IPS DF 6.9 (cell line): ENCODE data around the gene PHLDB1.
A peak's percentile ranks its signal among the peaks of the same experiment; 100 is the strongest.
"Not testable (repeated sequence)": the region's sequence is repeated elsewhere in the genome, so short reads cannot be mapped to it uniquely, and the experiment has no call there.

ENCODE experiments used
- DNase-seq: peaks from one replicate; pipeline ENCODE4 v3.0.0-alpha.2; 2013; ENCODE audit warnings: low read depth, low spot score
- H3K27ac ChIP-seq: one replicate; pipeline ENCODE4 v1.5.1; 2013; ENCODE audit warnings: low read length, control low read depth
- H3K27me3 ChIP-seq: 2 replicates; pipeline ENCODE4 v1.6.1; 2013; ENCODE audit warnings: mild to moderate bottlenecking, low read length; ENCODE audit not compliant: control insufficient read depth, insufficient read depth
- H3K36me3 ChIP-seq: 2 replicates; pipeline ENCODE4 v1.6.1; 2013; ENCODE audit warnings: low read length; ENCODE audit not compliant: control insufficient read depth, insufficient read depth
- H3K4me1 ChIP-seq: 2 replicates; pipeline ENCODE4 v1.6.1; 2013; ENCODE audit warnings: low read length; ENCODE audit not compliant: control insufficient read depth, insufficient read depth
- H3K4me3 ChIP-seq: 2 replicates; pipeline ENCODE4 v1.5.1; 2013; ENCODE audit warnings: mild to moderate bottlenecking, low read length
- H3K9me3 ChIP-seq: 2 replicates; pipeline ENCODE4 v1.6.1; 2013; ENCODE audit warnings: low read length, inconsistent platforms; ENCODE audit not compliant: control insufficient read depth, insufficient read depth
- WGBS: extraction: QIAGEN DNeasy Blood & Tissue Kit; methylation state at CpG from one replicate; pipeline ENCODE4 v1.1.7; 2013; ENCODE audit warnings: mixed read lengths, missing lambda C conversion rate; ENCODE audit not compliant: insufficient read length, insufficient coverage; 5-methylcytosine and 5-hydroxymethylcytosine counted together

The PHLDB1 gene

DNA sequence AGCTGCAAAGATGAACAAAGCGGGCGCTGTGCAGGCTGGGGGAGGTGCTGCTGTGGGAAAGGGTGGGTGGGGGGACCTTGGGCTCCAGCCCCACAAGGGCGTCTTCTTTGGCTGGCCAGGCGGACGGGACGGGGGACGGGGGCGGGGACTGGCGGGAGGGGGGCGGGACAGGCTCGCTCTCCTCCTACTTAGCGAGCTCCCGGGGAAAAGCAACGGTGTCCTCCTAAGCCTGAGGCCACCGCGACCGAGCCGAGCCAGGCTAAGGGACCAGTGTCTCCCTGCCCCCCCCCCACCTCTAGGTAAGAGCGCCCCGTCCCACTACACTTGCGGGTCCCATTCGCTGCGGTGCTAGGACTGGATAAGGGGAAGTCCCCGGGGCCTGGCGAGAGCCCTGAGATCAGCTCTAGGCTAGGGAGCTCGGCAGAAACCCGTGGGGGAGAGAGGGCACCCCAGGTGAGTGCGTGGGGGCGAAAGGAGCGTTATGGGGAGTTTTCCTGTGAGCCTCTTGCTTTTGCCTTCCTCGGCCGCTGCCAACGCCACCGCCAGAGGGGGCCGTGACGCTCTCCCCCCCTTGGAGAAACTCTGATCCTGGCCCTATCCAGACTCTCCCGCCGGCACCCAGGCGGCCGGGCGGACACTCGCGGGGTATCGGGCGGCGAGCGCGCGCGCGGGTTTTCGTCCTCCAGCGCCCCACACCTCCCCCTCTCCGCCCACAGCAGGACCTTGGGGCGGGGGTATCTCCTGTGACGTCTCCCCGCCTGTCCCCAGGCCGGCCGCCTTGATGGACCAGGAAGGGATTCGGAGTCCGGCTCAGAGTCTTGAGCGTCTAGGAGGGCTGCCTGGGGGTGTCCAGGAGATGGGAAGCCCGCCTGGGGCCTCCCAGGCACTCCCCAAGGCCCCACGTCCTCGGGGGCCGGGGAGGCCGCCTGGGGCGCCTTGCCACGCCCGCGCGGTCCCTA is at the start of gene PHLDB1:
TSS of gene PHLDB1 (plus strand) at position 215 of the 959 bp plus-strand sequence. CDS start 6,222 bp downstream, outside the sequence.
- H3K27me3 ChIP-seq = peaks cover 56% of the 10 kb centered on the region
- peak within 1 kb of the TSS; percentile 24; the same call in 1 of the 2 replicates for H3K4me3 ChIP-seq
- no peak within 1 kb of the TSS for H3K27ac ChIP-seq

DNA sequence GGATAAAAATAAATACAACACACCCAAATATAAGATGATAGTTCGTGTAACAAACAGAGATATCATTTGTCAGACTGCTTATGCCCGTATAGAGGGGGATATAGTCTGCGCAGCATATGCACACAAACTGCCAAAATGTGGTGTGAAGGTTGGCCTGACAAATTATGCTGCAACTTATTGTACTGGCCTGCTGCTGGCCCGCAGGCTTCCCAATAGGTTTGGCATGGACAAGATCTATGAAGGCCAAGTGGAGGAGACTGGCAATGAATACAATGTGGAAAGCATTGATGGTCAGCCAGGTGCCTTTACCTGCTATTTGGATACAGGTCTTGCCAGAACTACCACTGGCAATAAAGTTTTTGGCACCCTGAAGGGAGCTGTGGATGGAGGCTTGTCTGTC is 46.6 kb upstream of the PHLDB1 start:
- no peak for DNase-seq
- Histone ChIP-seq H3K27me3 (no peaks in the 10 kb centered on the region), H3K9me3 (no peaks in the 10 kb centered on the region), H3K36me3 (no peaks in the 10 kb centered on the region), H3K4me3 (no peak overlapping the region), H3K27ac (no peak overlapping the region), H3K4me1 (no peaks in the 10 kb centered on the region)
- no CpG with 5 or more reads among the region's 4 CpGs for WGBS

More for the DNA sequence above, at the start of gene PHLDB1:
- no peaks in the 10 kb centered on the region for H3K9me3 ChIP-seq
- no peaks in the 10 kb centered on the region for H3K36me3 ChIP-seq
- H3K4me1 ChIP-seq = peaks cover 12% of the 10 kb centered on the region
- DNase-seq = no peak
- no CpG with 5 or more reads among the region's 72 CpGs for WGBS

DNA sequence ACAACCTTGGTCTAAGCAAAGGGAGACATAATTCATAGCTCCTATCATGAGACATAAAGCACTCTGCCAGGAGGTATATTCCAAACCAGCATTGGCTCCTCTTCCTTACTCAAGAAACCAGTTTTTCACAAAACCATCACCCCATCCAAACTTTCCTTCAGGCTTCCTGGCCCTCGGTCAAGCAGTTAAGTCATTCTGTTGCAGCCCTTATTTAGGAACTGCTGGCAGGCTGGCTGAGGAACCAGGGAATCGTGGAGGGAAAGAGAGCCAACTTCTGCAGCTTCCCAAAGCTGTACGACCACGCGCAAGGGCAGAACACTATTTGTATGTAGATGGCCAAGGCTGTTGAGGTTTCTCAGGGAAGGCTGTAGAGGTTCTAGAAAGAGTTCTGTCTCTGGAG is 42.4 kb upstream of the PHLDB1 start:
- no peaks in the 10 kb centered on the region for H3K27me3 ChIP-seq
- H3K27ac ChIP-seq = no peak overlapping the region
- no peaks in the 10 kb centered on the region for H3K36me3 ChIP-seq
- H3K9me3 ChIP-seq = no peaks in the 10 kb centered on the region
- WGBS = no CpG with 5 or more reads among the region's 5 CpGs
- no peak overlapping the region for H3K4me3 ChIP-seq
- no peaks in the 10 kb centered on the region for H3K4me1 ChIP-seq
- DNase-seq = no peak

DNA sequence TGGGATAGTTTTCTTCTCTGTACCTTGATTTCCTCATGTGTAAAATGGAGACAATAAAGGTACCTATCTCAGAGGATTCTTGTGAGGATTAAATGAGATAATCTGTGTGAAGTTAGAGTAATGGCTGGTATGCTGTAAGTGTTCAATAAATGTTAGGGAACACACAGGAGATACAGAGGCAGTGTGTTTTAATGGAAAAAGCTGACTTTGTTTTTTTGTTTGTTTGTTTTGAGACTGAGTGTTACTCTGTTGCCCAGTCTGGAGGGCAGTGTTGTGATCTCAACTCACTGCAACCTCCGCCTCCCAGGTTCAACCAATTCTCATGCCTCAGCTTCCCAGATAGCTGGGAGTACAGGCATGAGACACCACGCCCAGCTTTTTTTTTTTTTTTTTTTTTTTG is 37.7 kb upstream of the PHLDB1 start:
- Histone ChIP-seq H3K27me3 (no peaks in the 10 kb centered on the region), H3K9me3 (no peaks in the 10 kb centered on the region), H3K36me3 (no peaks in the 10 kb centered on the region), H3K4me1 (no peaks in the 10 kb centered on the region), H3K27ac (no peak overlapping the region), H3K4me3 (no peak overlapping the region)
- WGBS = no CpG with 5 or more reads among the region's 2 CpGs
- no peak for DNase-seq

DNA sequence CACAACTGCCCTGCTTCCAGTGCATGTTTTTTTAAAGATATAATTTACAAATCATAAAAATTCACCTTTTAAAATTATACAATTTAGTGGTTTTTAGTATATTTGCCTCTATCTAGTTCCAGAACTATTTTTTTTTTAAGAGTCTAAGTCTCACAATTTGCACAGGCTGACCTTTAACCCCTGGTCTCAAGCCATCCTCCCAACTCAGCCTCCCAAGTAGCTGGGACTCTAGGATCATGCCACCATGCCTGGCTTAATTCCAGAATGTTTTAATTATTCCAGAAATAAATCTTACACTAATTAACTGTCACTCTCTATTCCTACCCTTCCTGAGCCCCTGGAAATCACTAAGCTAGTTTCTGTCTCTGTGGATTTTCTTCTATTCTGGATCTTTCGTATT is 36.6 kb upstream of the PHLDB1 start:
- Histone ChIP-seq H3K27me3 (no peaks in the 10 kb centered on the region), H3K4me3 (no peak overlapping the region), H3K9me3 (no peaks in the 10 kb centered on the region), H3K4me1 (no peaks in the 10 kb centered on the region), H3K36me3 (no peaks in the 10 kb centered on the region), H3K27ac (no peak overlapping the region)
- WGBS = no CpG with 5 or more reads among the region's 1 CpG
- no peak for DNase-seq

DNA sequence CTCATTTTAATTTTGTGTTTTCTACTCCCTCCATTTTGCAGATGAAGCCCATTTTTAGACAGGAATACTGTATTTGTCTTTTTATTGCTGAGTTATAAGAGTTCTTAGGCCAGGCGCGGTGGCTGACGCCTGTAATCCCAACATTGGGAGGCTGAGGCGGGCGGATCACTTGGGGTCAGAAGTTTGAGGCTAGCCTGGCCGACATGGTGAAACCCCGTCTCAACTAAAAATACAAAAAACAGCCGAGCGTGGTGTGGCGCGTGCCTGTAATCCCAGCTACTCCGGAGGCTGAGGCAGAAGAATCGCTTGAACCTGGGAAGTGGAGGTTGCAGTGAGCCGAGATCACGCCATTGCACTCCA is 35.7 kb upstream of the PHLDB1 start:
- H3K4me1 ChIP-seq, H3K27me3 ChIP-seq, H3K27ac ChIP-seq, DNase-seq, H3K4me3 ChIP-seq, H3K9me3 ChIP-seq, H3K36me3 ChIP-seq: not testable (repeated sequence)
- no CpG with 5 or more reads among the region's 15 CpGs for WGBS

DNA sequence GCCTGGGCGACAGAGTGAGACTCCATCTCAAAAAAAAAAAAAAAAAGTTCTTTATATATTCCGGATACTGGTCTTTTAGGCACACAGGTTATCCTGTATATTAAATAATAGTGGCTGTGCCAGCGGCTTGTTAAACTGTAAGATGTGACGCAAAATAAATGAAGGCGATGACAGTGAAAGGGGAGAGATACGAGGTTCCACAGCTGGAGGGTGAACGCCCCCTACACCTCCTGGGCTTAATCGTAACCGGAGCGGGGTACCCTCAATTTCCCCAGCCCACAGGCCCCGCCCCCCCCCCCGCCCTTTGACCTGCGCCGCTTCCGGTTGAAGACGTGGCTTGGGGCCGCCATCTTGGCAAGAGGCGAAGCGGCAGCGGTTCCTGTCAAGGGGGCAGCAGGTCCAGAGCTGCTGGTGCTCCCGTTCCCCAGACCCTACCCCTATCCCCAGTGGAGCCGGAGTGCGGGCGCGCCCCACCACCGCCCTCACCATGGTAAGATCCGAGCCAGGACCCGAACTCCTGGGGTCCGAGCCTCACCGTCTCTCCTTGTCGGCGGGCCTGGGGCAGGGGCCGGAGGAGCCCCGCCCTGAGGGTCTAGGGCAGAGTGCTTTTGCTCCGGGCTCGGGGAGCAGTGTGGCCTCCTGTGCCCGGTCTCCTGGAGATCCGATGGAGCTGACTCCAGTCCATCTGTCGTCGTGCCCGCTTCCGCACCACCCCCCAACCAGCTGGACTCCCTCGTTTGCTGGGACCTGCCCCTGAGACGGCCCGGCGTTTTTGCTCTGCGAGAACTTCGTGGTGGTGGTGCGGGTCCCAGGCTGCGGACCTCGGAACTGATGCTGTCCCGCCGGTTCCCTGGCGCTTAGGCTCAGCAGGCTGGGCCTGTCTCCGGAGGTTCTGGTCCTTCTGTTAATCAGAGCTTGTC is 35.1 kb upstream of the PHLDB1 start, which contains the start of gene ARCN1:
TSS of gene ARCN1 (plus strand) at position 349 of the 920 bp plus-strand sequence. CDS start at position 488, 139 bp downstream.
- Histone ChIP-seq H3K4me1 (no peaks in the 10 kb centered on the region), H3K36me3 (no peaks in the 10 kb centered on the region), H3K27ac (no peak within 1 kb of the TSS), H3K4me3 (peak within 1 kb of the TSS; percentile 94), H3K9me3 (no peaks in the 10 kb centered on the region), H3K27me3 (no peaks in the 10 kb centered on the region)
- peak; percentile 54 for DNase-seq
- no CpG with 5 or more reads among the region's 55 CpGs for WGBS

DNA sequence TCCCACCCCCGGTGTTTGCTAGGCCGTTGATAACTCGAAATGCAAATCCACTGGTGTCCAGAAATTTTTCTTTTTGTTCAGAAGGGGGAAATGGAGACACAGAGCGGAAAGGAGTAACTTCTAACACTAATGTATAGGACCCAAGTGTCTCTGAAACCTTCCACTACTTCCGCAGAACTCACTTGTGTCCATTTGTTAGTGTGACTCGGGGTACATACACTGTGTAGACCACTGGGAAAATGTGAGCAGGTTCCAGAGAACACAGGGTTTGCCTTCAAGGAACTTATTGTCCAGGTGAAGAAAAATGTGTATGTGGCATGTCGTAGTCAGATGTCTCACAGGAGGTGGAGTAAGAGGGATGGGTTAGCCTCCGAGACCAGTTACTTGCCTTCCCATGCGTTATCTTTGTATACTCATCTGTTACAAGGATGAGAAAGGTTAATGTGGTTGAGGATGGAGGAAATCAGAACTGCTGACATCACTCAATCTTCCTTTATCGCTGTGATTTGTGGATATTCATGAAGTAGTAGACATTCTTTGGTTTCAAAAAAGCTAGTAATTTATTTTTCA is 34.3 kb upstream of the PHLDB1 start:
- Histone ChIP-seq H3K4me3 (peak overlapping the region; percentile 94; the same call in 1 of the 2 replicates), H3K27ac (no peak overlapping the region), H3K4me1 (no peaks in the 10 kb centered on the region), H3K27me3 (no peaks in the 10 kb centered on the region), H3K9me3 (no peaks in the 10 kb centered on the region), H3K36me3 (no peaks in the 10 kb centered on the region)
- WGBS = no CpG with 5 or more reads among the region's 10 CpGs
- no peak for DNase-seq

DNA sequence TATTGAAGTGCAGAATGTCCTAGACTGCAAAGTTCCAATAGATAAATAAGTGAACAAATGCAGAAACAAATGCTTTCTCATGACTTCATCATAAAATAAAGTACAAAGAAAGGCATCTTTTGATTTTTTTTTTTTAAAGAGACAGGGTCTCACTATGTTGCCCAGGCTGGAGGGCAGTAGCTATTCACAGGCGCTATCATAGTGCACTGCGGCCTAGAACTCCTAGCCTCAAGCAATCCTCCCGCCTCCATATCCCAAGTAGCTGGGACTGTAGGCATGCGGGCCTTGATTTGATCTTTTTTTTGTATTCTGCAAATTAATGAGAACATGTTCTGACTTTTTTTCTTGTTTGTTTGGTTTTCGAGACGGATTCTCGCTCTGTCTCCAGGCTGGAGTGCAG is 32.8 kb upstream of the PHLDB1 start:
- H3K27ac ChIP-seq = no peak overlapping the region
- no peaks in the 10 kb centered on the region for H3K9me3 ChIP-seq
- WGBS = no CpG with 5 or more reads among the region's 7 CpGs
- no peak for DNase-seq
- H3K4me3 ChIP-seq = no peak overlapping the region
- no peaks in the 10 kb centered on the region for H3K27me3 ChIP-seq
- H3K36me3 ChIP-seq = no peaks in the 10 kb centered on the region
- no peaks in the 10 kb centered on the region for H3K4me1 ChIP-seq

DNA sequence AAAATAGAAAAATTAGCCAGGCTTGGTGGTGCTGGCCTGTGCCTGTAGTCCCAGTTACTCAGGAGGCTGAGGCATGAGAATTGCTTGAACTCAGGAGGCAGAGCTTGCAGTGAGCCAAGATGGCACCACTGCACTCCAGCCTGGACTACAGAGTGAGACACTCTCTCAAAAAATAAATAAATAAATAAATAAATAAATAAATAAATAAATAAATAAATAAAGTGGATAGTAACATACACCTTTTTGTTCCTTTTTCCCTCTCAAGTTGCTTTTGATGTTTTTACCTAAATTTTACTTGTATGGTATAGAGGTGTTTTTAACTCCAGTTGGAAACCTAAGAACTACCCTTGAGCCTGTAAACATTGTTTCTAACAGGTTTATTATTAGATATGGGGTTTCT is 29.4 kb upstream of the PHLDB1 start:
- not testable (repeated sequence) for H3K27ac ChIP-seq, H3K4me1 ChIP-seq, H3K27me3 ChIP-seq, DNase-seq, H3K4me3 ChIP-seq, H3K36me3 ChIP-seq, H3K9me3 ChIP-seq
